CD14-positive monocyte (primary cell): ENCODE data around the gene UBE3D. TPM values are rescaled to one million over a fixed set of nuclear protein-coding genes. Genes with fewer than 3 reads are reported as not detected.

ENCODE experiments used
- DNase-seq, 3 donors: peaks; one replicate each; pipeline ENCODE4 v3.0.0-alpha.2; 2011 to 2022
- H2AFZ ChIP-seq: 2 replicates; pipeline ENCODE4 v1.6.0; 2012; ENCODE audit warnings: mild to moderate bottlenecking, low read depth, low read length, inconsistent platforms; ENCODE audit not compliant: insufficient read depth, poor library complexity, severe bottlenecking
- H3K27ac ChIP-seq, 2 donors: 1 replicate in 1 of 2; 2 replicates in 1 of 2; pipeline ENCODE4 v1.5.1; 2012 to 2013; ENCODE audit warnings: low read length in 2 of 2, control low read depth in 1 of 2, inconsistent platforms in 1 of 2, low read depth in 1 of 2, mild to moderate bottlenecking in 1 of 2
- H3K27me3 ChIP-seq, 2 donors: one replicate each; pipeline versions ENCODE4 v1.6.0 to v1.6.1; 2011 to 2013; ENCODE audit warnings: low read length in 2 of 2; ENCODE audit not compliant: control insufficient read depth in 2 of 2, insufficient read depth in 2 of 2
- H3K36me3 ChIP-seq, 2 donors: replicated peaks in 1 of 2; 1 replicate in 1 of 2; 2 replicates in 1 of 2; pipeline versions ENCODE4 v1.5.1 to v1.6.1; 2012 to 2013; ENCODE audit warnings: low read length in 2 of 2, control low read depth in 1 of 2, inconsistent platforms in 1 of 2, mild to moderate bottlenecking in 1 of 2; ENCODE audit not compliant: insufficient read depth in 2 of 2, control insufficient read depth in 1 of 2
- H3K4me1 ChIP-seq, 2 donors: 1 replicate in 1 of 2; 2 replicates in 1 of 2; pipeline versions ENCODE4 v1.5.1 to v1.6.1; 2012 to 2013; ENCODE audit warnings: low read length in 2 of 2, control low read depth in 1 of 2, inconsistent platforms in 1 of 2, mild to moderate bottlenecking in 1 of 2, moderate library complexity in 1 of 2; ENCODE audit not compliant: insufficient read depth in 2 of 2, control insufficient read depth in 1 of 2
- H3K4me2 ChIP-seq: replicated peaks from 2 replicates; pipeline ENCODE3; 2012; ENCODE audit warnings: low read length, moderate library complexity, mild to moderate bottlenecking; ENCODE audit not compliant: poor library complexity, severe bottlenecking; ENCODE audit errors: extremely low read depth
- H3K4me3 ChIP-seq, 3 experiments: fragments of 200-600 bp in 1 of 3; sonication (generic) in 1 of 3; replicated peaks in 1 of 3; 1 replicate in 2 of 3; 2 replicates in 1 of 3; pipeline ENCODE4 v1.5.1; 2011 to 2013; ENCODE audit warnings: low read length in 3 of 3, mild to moderate bottlenecking in 3 of 3, control low read depth in 2 of 3, low read depth in 2 of 3, inconsistent platforms in 1 of 3, moderate library complexity in 1 of 3
- H3K79me2 ChIP-seq: 2 replicates; pipeline ENCODE4 v1.6.0; 2012; ENCODE audit warnings: mild to moderate bottlenecking, control low read depth, inconsistent platforms, low read length, moderate library complexity; ENCODE audit not compliant: insufficient read depth
- H3K9ac ChIP-seq: 2 replicates; pipeline ENCODE4 v1.6.0; 2017; ENCODE audit warnings: low read length, mild to moderate bottlenecking; ENCODE audit not compliant: insufficient read depth, poor library complexity, severe bottlenecking
- H3K9me3 ChIP-seq, 2 donors: replicated peaks in 1 of 2; 1 replicate in 1 of 2; 2 replicates in 1 of 2; pipeline versions ENCODE4 v1.5.1 to v1.6.1; 2012 to 2013; ENCODE audit warnings: low read length in 2 of 2, control low read depth in 1 of 2; ENCODE audit not compliant: control insufficient read depth in 1 of 2, insufficient read depth in 1 of 2
- H4K20me1 ChIP-seq: 2 replicates; pipeline ENCODE4 v1.6.0; 2012; ENCODE audit warnings: mild to moderate bottlenecking, low read length, control low read depth, moderate library complexity; ENCODE audit not compliant: insufficient read depth
- H3K27ac Mint-ChIP-seq, 7 donors: one replicate each; pipeline ENCODE4 v1.8.0; 2020; ENCODE audit warnings: mild to moderate bottlenecking in 7 of 7, mixed read lengths in 7 of 7, moderate library complexity in 6 of 7, inconsistent platforms in 2 of 7
- H3K27me3 Mint-ChIP-seq, 3 donors: one replicate each; pipeline ENCODE4 v1.8.0; 2021 to 2022; ENCODE audit warnings: low read depth in 3 of 3, mild to moderate bottlenecking in 3 of 3, mixed read lengths in 3 of 3, moderate library complexity in 3 of 3, inconsistent platforms in 1 of 3
- H3K36me3 Mint-ChIP-seq, 2 donors: one replicate each; pipeline ENCODE4 v1.8.0; 2020; ENCODE audit warnings: mixed read lengths in 2 of 2, inconsistent platforms in 1 of 2, mild to moderate bottlenecking in 1 of 2
- H3K4me1 Mint-ChIP-seq: one replicate; pipeline ENCODE4 v1.8.0; 2020; ENCODE audit warnings: mild to moderate bottlenecking, mixed read lengths
- H3K4me3 Mint-ChIP-seq, 2 donors: one replicate each; pipeline ENCODE4 v1.8.0; 2020; ENCODE audit warnings: mild to moderate bottlenecking in 2 of 2, mixed read lengths in 2 of 2, moderate library complexity in 1 of 2
- H3K9me3 Mint-ChIP-seq, 7 donors: one replicate each; pipeline ENCODE4 v1.8.0; 2020 to 2022; ENCODE audit warnings: mixed read lengths in 7 of 7, mild to moderate bottlenecking in 6 of 7, moderate library complexity in 6 of 7, inconsistent platforms in 2 of 7
- WGBS: methylation state at CpG from one replicate; pipeline ENCODE4 v1.1.5; 2013; ENCODE audit warnings: missing lambda C conversion rate; ENCODE audit not compliant: insufficient coverage; 5-methylcytosine and 5-hydroxymethylcytosine counted together
- intact Hi-C, 2 donors: fragments of 100-400 bp; cut with micrococcal nuclease; formaldehyde crosslinking; loops; one replicate each; pipeline versions ENCODE4 v1.15.0 to v1.15.1; 2023
- polyA plus RNA-seq, 3 donors: library from polyadenylated mRNA; depleted of rRNA in 1 of 3; unstranded in 2 of 3; stranded (reverse) in 1 of 3; fragments of 300-500 nt in 2 of 3; fragments of >200 nt in 1 of 3; fragmentation: Illumina TruSeq in 2 of 3; gene quantifications; 1 replicate in 2 of 3; 2 replicates in 1 of 3; pipeline ENCODE4 v1.2.3, GENCODE V29; 2012 to 2021
- TF ChIP-seq, protein P1 (sequence below): fragments of 200-600 bp; IDR thresholded peaks from one replicate; pipeline ENCODE4 v1.8.0; 2022; ENCODE audit warnings: antibody characterized with exemption, mild to moderate bottlenecking

Gene UBE3D
- polyA plus RNA-seq, 3 donors: 0.61 to 1.7 (median 1.1) TPM

- H3K9ac ChIP-seq: no peak overlapping the region
- H3K27me3 ChIP-seq: no peaks in the 10 kb centered on the region
- no peak overlapping the region for H3K27ac ChIP-seq
- no peaks in the 10 kb centered on the region for H3K36me3 ChIP-seq
- DNase-seq: no peak
- intact Hi-C loops: no loop called here
- WGBS: 0% methylated on average over 1 of the region's 1 CpG
- peaks cover 1 to 4% of the 10 kb centered on the region in 2 donors for H3K36me3 Mint-ChIP-seq
- H3K9me3 Mint-ChIP-seq: peaks cover 0 to 10% (median 3%) of the 10 kb centered on the region in 7 donors
- no peak overlapping the region for H3K4me3 Mint-ChIP-seq
- H2AFZ ChIP-seq: no peak overlapping the region
- no peaks in the 10 kb centered on the region for H4K20me1 ChIP-seq
- no peak overlapping the region for H3K27ac Mint-ChIP-seq
- TF ChIP-seq, protein P1, sequence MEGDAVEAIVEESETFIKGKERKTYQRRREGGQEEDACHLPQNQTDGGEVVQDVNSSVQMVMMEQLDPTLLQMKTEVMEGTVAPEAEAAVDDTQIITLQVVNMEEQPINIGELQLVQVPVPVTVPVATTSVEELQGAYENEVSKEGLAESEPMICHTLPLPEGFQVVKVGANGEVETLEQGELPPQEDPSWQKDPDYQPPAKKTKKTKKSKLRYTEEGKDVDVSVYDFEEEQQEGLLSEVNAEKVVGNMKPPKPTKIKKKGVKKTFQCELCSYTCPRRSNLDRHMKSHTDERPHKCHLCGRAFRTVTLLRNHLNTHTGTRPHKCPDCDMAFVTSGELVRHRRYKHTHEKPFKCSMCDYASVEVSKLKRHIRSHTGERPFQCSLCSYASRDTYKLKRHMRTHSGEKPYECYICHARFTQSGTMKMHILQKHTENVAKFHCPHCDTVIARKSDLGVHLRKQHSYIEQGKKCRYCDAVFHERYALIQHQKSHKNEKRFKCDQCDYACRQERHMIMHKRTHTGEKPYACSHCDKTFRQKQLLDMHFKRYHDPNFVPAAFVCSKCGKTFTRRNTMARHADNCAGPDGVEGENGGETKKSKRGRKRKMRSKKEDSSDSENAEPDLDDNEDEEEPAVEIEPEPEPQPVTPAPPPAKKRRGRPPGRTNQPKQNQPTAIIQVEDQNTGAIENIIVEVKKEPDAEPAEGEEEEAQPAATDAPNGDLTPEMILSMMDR: no peak
- no peaks in the 10 kb centered on the region for H3K79me2 ChIP-seq
- H3K4me1 ChIP-seq: no peaks in the 10 kb centered on the region
- no peak overlapping the region for H3K4me3 ChIP-seq
- no peaks in the 10 kb centered on the region for H3K9me3 ChIP-seq
- no peaks in the 10 kb centered on the region for H3K27me3 Mint-ChIP-seq
- H3K4me1 Mint-ChIP-seq: no peaks in the 10 kb centered on the region
- no peak overlapping the region for H3K4me2 ChIP-seq
These were observed 57.0 kb downstream of the UBE3D start for GRCh38 chr6:83008626-83009025.

GRCh38 chr6:83006270-83006905 lies 59.3 kb downstream of the UBE3D start:
- Histone ChIP-seq H3K4me1 (no peaks in the 10 kb centered on the region), H3K9me3 (peaks cover 0 to 9% of the 10 kb centered on the region in 2 donors), H3K9ac (no peak overlapping the region), H3K27ac (no peak overlapping the region), H3K4me3 (no peak overlapping the region), H3K4me2 (no peak overlapping the region), H4K20me1 (no peaks in the 10 kb centered on the region), H3K79me2 (no peaks in the 10 kb centered on the region), H3K36me3 (no peaks in the 10 kb centered on the region), H2AFZ (no peak overlapping the region), H3K27me3 (no peaks in the 10 kb centered on the region)
- no peak overlapping the region for H3K4me3 Mint-ChIP-seq
- DNase-seq: no peak
- no peaks in the 10 kb centered on the region for H3K4me1 Mint-ChIP-seq
- peaks cover 0 to 6% (median 3%) of the 10 kb centered on the region in 7 donors for H3K9me3 Mint-ChIP-seq
- H3K27ac Mint-ChIP-seq: no peak overlapping the region
- no peaks in the 10 kb centered on the region for H3K27me3 Mint-ChIP-seq
- H3K36me3 Mint-ChIP-seq: no peaks in the 10 kb centered on the region
- WGBS: no CpG with 5 or more reads among the region's 2 CpGs
- intact Hi-C loops: no loop called here
- TF ChIP-seq, protein P1: no peak
